Tibial nerve (tissue), 4 donors: Measurements from ENCODE around the gene RCC2. TPM values are rescaled to one million over a fixed set of nuclear protein-coding genes. Genes with fewer than 3 reads are reported as not detected.

Experiments used
- DNase-seq, 2 donors: peaks; one replicate each; pipeline ENCODE4 v3.0.0-alpha.2; 2019; ENCODE audit warnings: low spot score in 2 of 2
- H3K27ac ChIP-seq, 4 donors: fragments of 200-600 bp; sonication (generic) in 3 of 4; one replicate each; pipeline ENCODE4 v1.5.1; 2017 to 2019; ENCODE audit warnings: mild to moderate bottlenecking in 1 of 4
- H3K27me3 ChIP-seq, 2 donors: fragments of 200-600 bp; sonication (generic) in 1 of 2; one replicate each; pipeline versions ENCODE4 v1.5.1 to v1.6.0; 2017 to 2019
- H3K36me3 ChIP-seq, 3 donors: fragments of 200-600 bp; sonication (generic); one replicate each; pipeline ENCODE4 v1.5.1; 2018 to 2019
- H3K4me1 ChIP-seq, 4 donors: fragments of 200-600 bp; sonication (generic) in 3 of 4; one replicate each; pipeline ENCODE4 v1.5.1; 2017 to 2019
- H3K4me3 ChIP-seq, 4 donors: fragments of 200-600 bp; sonication (generic) in 3 of 4; one replicate each; pipeline ENCODE4 v1.5.1; 2017 to 2019; ENCODE audit warnings: mild to moderate bottlenecking in 1 of 4, moderate library complexity in 1 of 4
- H3K9me3 ChIP-seq, 4 donors: fragments of 200-600 bp; sonication (generic) in 3 of 4; one replicate each; pipeline ENCODE4 v1.5.1; 2017 to 2019
- CTCF ChIP-seq, 5 experiments: fragments of 200-600 bp in 3 of 5; fragments of 450-650 bp in 2 of 5; sonication (generic) in 3 of 5; IDR thresholded peaks; one replicate each; pipeline ENCODE4 v1.5.1; 2016 to 2019; ENCODE audit warnings: antibody characterized with exemption in 5 of 5, mild to moderate bottlenecking in 3 of 5, moderate library complexity in 2 of 5
- EP300 ChIP-seq, 2 donors: sonication (generic); formaldehyde crosslinking; IDR thresholded peaks; one replicate each; pipeline ENCODE4 v1.6.1; 2017; ENCODE audit warnings: antibody characterized with exemption in 2 of 2, mild to moderate bottlenecking in 1 of 2
- POLR2A ChIP-seq, 2 donors: fragments of 450-650 bp; IDR thresholded peaks; one replicate each; pipeline ENCODE4 v1.6.1; 2017; ENCODE audit warnings: antibody characterized with exemption in 2 of 2, mild to moderate bottlenecking in 2 of 2, moderate library complexity in 2 of 2
- WGBS, 2 donors: methylation state at CpG; one replicate each; pipeline ENCODE4 v1.1.5; 2018; 5-methylcytosine and 5-hydroxymethylcytosine counted together
- total RNA-seq, 4 donors: library from RNA; depleted of rRNA; stranded (reverse); fragments of >200 nt; gene quantifications; one replicate each; pipeline ENCODE4 v1.1.0, GENCODE V29; 2016

Gene RCC2
- total RNA-seq, 4 donors from 2014 or later = 27.1 to 44.1 (median 30.1) TPM

DNA sequence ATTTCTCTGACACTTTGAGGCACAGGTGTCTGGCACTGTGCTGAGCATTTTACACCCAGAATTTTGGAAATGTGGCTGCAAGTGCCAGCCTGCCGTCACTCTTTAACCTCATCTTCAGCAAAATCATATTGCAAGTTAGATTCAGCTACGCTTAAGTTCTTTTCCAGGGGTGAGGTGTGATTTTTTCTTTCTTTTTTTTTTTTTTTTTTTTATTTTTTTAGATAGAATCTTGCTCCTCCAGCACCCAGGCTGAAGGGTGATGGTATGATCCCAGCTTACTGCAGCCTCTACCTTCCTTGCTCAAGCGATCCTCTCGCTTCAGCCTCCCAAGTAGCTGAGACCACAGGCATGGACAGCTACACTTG is 2.5 kb upstream of the RCC2 start:
- no peak overlapping the region for H3K4me3 ChIP-seq
- H3K27ac ChIP-seq = no peak overlapping the region
- TF ChIP-seq EP300 (IDR thresholded peaks at IDR 0.05) = no peak
- no peak for TF ChIP-seq POLR2A (IDR thresholded peaks at IDR 0.05)
- no peak for TF ChIP-seq CTCF (IDR thresholded peaks at IDR 0.05)
- no peaks in the 10 kb centered on the region for H3K36me3 ChIP-seq
- WGBS, 2 donors = 91 to 95% methylated on average over 4 of the region's 4 CpGs
- H3K9me3 ChIP-seq = no peaks in the 10 kb centered on the region
- H3K27me3 ChIP-seq = no peaks in the 10 kb centered on the region
- no peak for DNase-seq
- H3K4me1 ChIP-seq = peaks cover 0 to 21% (median 6%) of the 10 kb centered on the region in 4 donors

GRCh38 chr1:17441265-17441992 is 2.0 kb upstream of the RCC2 start:
- TF ChIP-seq CTCF (IDR thresholded peaks at IDR 0.05) (no peak), POLR2A (IDR thresholded peaks at IDR 0.05) (no peak), EP300 (IDR thresholded peaks at IDR 0.05) (no peak)
- peaks cover 0 to 26% (median 10%) of the 10 kb centered on the region in 4 donors for H3K4me1 ChIP-seq
- no peaks in the 10 kb centered on the region for H3K9me3 ChIP-seq
- no peak overlapping the region for H3K4me3 ChIP-seq
- 70 to 72% methylated on average over 10 of the region's 10 CpGs for WGBS, 2 donors
- H3K36me3 ChIP-seq = no peaks in the 10 kb centered on the region
- H3K27ac ChIP-seq = no peak overlapping the region
- H3K27me3 ChIP-seq = no peaks in the 10 kb centered on the region
- no peak for DNase-seq

GRCh38 chr1:17440827-17441168 is 1.3 kb upstream of the RCC2 start:
- no peak overlapping the region for H3K4me3 ChIP-seq
- no peaks in the 10 kb centered on the region for H3K36me3 ChIP-seq
- DNase-seq = no peak
- no peaks in the 10 kb centered on the region for H3K27me3 ChIP-seq
- peaks cover 0 to 32% (median 11%) of the 10 kb centered on the region in 4 donors for H3K4me1 ChIP-seq
- no peaks in the 10 kb centered on the region for H3K9me3 ChIP-seq
- TF ChIP-seq CTCF (IDR thresholded peaks at IDR 0.05) (no peak), POLR2A (IDR thresholded peaks at IDR 0.05) (no peak), EP300 (IDR thresholded peaks at IDR 0.05) (no peak)
- 66 to 67% methylated on average over 6 of the region's 6 CpGs for WGBS, 2 donors
- no peak overlapping the region for H3K27ac ChIP-seq

GRCh38 chr1:17440074-17440826 is 773 bp upstream of the RCC2 start:
- H3K27ac ChIP-seq = peak overlapping the region in 3 of 4 donors; percentile 43 to 78 (median 57)
- peaks cover 0 to 3% (median 0%) of the 10 kb centered on the region in 3 donors for H3K36me3 ChIP-seq
- no peaks in the 10 kb centered on the region for H3K27me3 ChIP-seq
- H3K9me3 ChIP-seq = no peaks in the 10 kb centered on the region
- peaks cover 0 to 35% (median 11%) of the 10 kb centered on the region in 4 donors for H3K4me1 ChIP-seq
- 58 to 62% methylated on average over 18 of the region's 18 CpGs for WGBS, 2 donors
- no peak for DNase-seq
- H3K4me3 ChIP-seq = peak overlapping the region; percentile 24 to 69 (median 60)
- TF ChIP-seq CTCF (IDR thresholded peaks at IDR 0.05) = no peak
- TF ChIP-seq POLR2A (IDR thresholded peaks at IDR 0.05) = no peak
- no peak for TF ChIP-seq EP300 (IDR thresholded peaks at IDR 0.05)
